WTC11 (cell line): ENCODE measurements around the gene UPF1. TPM values are rescaled to one million over a fixed set of nuclear protein-coding genes. Genes with fewer than 3 reads are reported as not detected.

Source experiments
- ATAC-seq: fragments of 200-7000 bp; cut with Tn5 transposase; 2 replicates; pipeline ENCODE4 v1.10.0; 2021; ENCODE audit warnings: mild to moderate bottlenecking, moderate library complexity
- CTCF ChIA-PET: fragments of 300-600 bp; sonication (Branson Sonifier 250); formaldehyde crosslinking; loops from one replicate; lab custom pipeline; 2021; ENCODE audit warnings: antibody characterized with exemption; lab: Charles Lee
- POLR2A ChIA-PET: fragments of 350-600 bp; sonication (Branson Sonifier 250); formaldehyde crosslinking; loops from one replicate; lab custom pipeline; 2021; ENCODE audit warnings: antibody characterized with exemption; lab: Charles Lee
- DNase-seq: peaks from one replicate; pipeline ENCODE4 v3.0.0; 2021; ENCODE audit warnings: low spot score
- H3K27ac Mint-ChIP-seq: 2 replicates; pipeline ENCODE4 v1.8.0; 2021; ENCODE audit warnings: mixed read lengths
- H3K27me3 Mint-ChIP-seq: 2 replicates; pipeline ENCODE4 v1.8.0; 2021; ENCODE audit warnings: low read depth, mild to moderate bottlenecking, moderate library complexity, mixed read lengths
- H3K36me3 Mint-ChIP-seq: 2 replicates; pipeline ENCODE4 v1.8.0; 2021; ENCODE audit warnings: mixed read lengths
- H3K4me1 Mint-ChIP-seq: 2 replicates; pipeline ENCODE4 v1.8.0; 2022; ENCODE audit warnings: mixed read lengths
- H3K4me3 Mint-ChIP-seq: 2 replicates; pipeline ENCODE4 v1.8.0; 2021; ENCODE audit warnings: mild to moderate bottlenecking, moderate library complexity, mixed read lengths
- H3K9me3 Mint-ChIP-seq: 2 replicates; pipeline ENCODE4 v1.8.0; 2021; ENCODE audit warnings: mixed read lengths
- ATF3 ChIP-seq: sonication (generic); formaldehyde crosslinking; conservative IDR thresholded peaks from 2 replicates; pipeline ENCODE4 v1.8.1; 2022; ENCODE audit warnings: mild to moderate bottlenecking, missing genetic modification reagents
- CREB1 ChIP-seq: sonication (generic); formaldehyde crosslinking; IDR thresholded peaks from 2 replicates; pipeline ENCODE4 v1.8.0; 2023; ENCODE audit warnings: mild to moderate bottlenecking, missing genetic modification reagents
- ETV6 ChIP-seq: sonication (generic); formaldehyde crosslinking; IDR thresholded peaks from 2 replicates; pipeline ENCODE4 v1.8.1; 2022; ENCODE audit warnings: mild to moderate bottlenecking, missing genetic modification reagents
- FOXP1 ChIP-seq: sonication (generic); formaldehyde crosslinking; IDR thresholded peaks from 2 replicates; pipeline ENCODE4 v1.8.0; 2022; ENCODE audit warnings: missing genetic modification reagents, mild to moderate bottlenecking, moderate library complexity, borderline replicate concordance
- NFATC4 ChIP-seq: fragments of 250-450 bp; sonication (Bioruptor Pico); IDR thresholded peaks from 2 replicates; pipeline ENCODE4 v1.9.0; 2021; ENCODE audit warnings: mild to moderate bottlenecking
- NR1H2 ChIP-seq: sonication (generic); formaldehyde crosslinking; IDR thresholded peaks from 2 replicates; pipeline ENCODE4 v1.9.0; 2021; ENCODE audit warnings: mild to moderate bottlenecking, moderate library complexity, missing genetic modification reagents
- NR2C2 ChIP-seq: sonication (generic); formaldehyde crosslinking; IDR thresholded peaks from 2 replicates; pipeline ENCODE4 v1.8.0; 2022; ENCODE audit warnings: mild to moderate bottlenecking, missing genetic modification reagents
- OVOL2 ChIP-seq: fragments of 250-450 bp; sonication (Bioruptor Pico); IDR thresholded peaks from 2 replicates; pipeline ENCODE4 v1.9.0; 2021; ENCODE audit warnings: mild to moderate bottlenecking, borderline replicate concordance
- SMAD3 ChIP-seq: sonication (generic); formaldehyde crosslinking; IDR thresholded peaks from 2 replicates; pipeline ENCODE4 v1.8.0; 2022; ENCODE audit warnings: missing genetic modification reagents, mild to moderate bottlenecking, borderline replicate concordance
- SP1 ChIP-seq: sonication (generic); formaldehyde crosslinking; conservative IDR thresholded peaks from 2 replicates; pipeline ENCODE4 v1.8.1; 2022; ENCODE audit warnings: missing genetic modification reagents
- ZBTB21 ChIP-seq: sonication (generic); formaldehyde crosslinking; IDR thresholded peaks from 2 replicates; pipeline ENCODE4 v1.8.1; 2023; ENCODE audit warnings: mild to moderate bottlenecking, missing genetic modification reagents, borderline replicate concordance
- ZNF138 ChIP-seq: sonication (generic); formaldehyde crosslinking; conservative IDR thresholded peaks from 2 replicates; pipeline ENCODE4 v1.8.1; 2022; ENCODE audit warnings: mild to moderate bottlenecking, moderate library complexity, missing genetic modification reagents
- ZNF317 ChIP-seq: sonication (generic); formaldehyde crosslinking; IDR thresholded peaks from 2 replicates; pipeline ENCODE4 v1.8.1; 2023; ENCODE audit warnings: low read depth, mild to moderate bottlenecking, moderate library complexity, missing genetic modification reagents, borderline replicate concordance
- total RNA-seq: library from RNA; stranded (reverse); gene quantifications from 3 replicates; pipeline ENCODE4 v1.2.3, GENCODE V29; 2021
- TF ChIP-seq, protein P1 (sequence below): sonication (generic); formaldehyde crosslinking; IDR thresholded peaks from 2 replicates; pipeline ENCODE4 v1.8.0; 2022; ENCODE audit warnings: missing genetic modification reagents
- TF ChIP-seq, protein P2 (sequence below): sonication (generic); formaldehyde crosslinking; IDR thresholded peaks from 2 replicates; pipeline ENCODE4 v1.8.1; 2023; ENCODE audit warnings: mild to moderate bottlenecking, missing genetic modification reagents

The UPF1 gene
- total RNA-seq, 1 experiment from 2014 or later, result 82.5 TPM

GRCh38 chr19:18782559-18783225 lies 49.1 kb upstream of the UPF1 start (continued):
- no peak for TF ChIP-seq ATF3 (CRISPR knock-in tag)

GRCh38 chr19:18783958-18784785 lies 47.6 kb upstream of the UPF1 start:
- ChIA-PET CTCF (interaction anchor here (0.7 to 3.0 kb wide), 3 partner anchors 10 to 82 kb away, joined by 3 to 13 read pairs (median 4); no protein-coding TSS in a partner anchor), POLR2A (no interaction called here)
- Mint-ChIP-seq H3K27ac (no peak overlapping the region), H3K36me3 (0 out of 2 replicates have a peak, but pooled peaks cover 2% of the 10 kb centered on the region), H3K9me3 (no peaks in the 10 kb centered on the region), H3K4me1 (peaks cover 12% of the 10 kb centered on the region), H3K27me3 (peaks cover 100% of the 10 kb centered on the region), H3K4me3 (no peak overlapping the region)
- TF ChIP-seq ETV6, result no peak
- no peak for TF ChIP-seq ZNF138 (CRISPR knock-in tag)
- TF ChIP-seq NR1H2, result no peak
- TF ChIP-seq NR2C2 (CRISPR knock-in tag), result no peak
- DNase-seq, result no peak
- ATAC-seq, result no peak

DNA sequence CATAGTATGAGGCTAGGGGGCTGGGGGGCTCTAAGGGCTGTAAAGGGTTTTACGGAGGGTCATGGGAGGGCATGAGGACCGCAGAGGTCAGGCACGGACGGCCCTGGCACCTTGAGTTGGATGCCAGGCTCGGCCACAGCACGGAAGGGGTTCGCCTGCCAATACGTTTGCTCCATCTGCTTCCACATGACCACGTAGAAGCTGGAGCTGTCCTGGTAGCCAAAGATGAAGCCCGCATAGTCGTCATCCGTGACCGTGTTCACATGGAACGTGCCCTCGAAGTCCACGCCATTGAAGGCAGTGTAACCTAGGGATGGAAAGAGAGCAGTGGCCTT lies 47.0 kb upstream of the UPF1 start:
- CTCF ChIA-PET, result interaction anchor here (3.0 kb wide), 1 partner anchor 62 kb away, joined by 13 read pairs; no protein-coding TSS in a partner anchor
- H3K36me3 Mint-ChIP-seq, result 0 out of 2 replicates have a peak, but pooled peaks cover 2% of the 10 kb centered on the region
- no peak overlapping the region for H3K4me3 Mint-ChIP-seq
- H3K27me3 Mint-ChIP-seq, result peaks cover 100% of the 10 kb centered on the region
- DNase-seq, result no peak
- no peak for ATAC-seq
- no peak overlapping the region for H3K27ac Mint-ChIP-seq
- TF ChIP-seq OVOL2 (no peak), ZBTB21 (CRISPR knock-in tag) (no peak), CREB1 (CRISPR knock-in tag) (no peak)
- H3K4me1 Mint-ChIP-seq, result peaks cover 14% of the 10 kb centered on the region
- H3K9me3 Mint-ChIP-seq, result no peaks in the 10 kb centered on the region
- POLR2A ChIA-PET, result no interaction called here

DNA sequence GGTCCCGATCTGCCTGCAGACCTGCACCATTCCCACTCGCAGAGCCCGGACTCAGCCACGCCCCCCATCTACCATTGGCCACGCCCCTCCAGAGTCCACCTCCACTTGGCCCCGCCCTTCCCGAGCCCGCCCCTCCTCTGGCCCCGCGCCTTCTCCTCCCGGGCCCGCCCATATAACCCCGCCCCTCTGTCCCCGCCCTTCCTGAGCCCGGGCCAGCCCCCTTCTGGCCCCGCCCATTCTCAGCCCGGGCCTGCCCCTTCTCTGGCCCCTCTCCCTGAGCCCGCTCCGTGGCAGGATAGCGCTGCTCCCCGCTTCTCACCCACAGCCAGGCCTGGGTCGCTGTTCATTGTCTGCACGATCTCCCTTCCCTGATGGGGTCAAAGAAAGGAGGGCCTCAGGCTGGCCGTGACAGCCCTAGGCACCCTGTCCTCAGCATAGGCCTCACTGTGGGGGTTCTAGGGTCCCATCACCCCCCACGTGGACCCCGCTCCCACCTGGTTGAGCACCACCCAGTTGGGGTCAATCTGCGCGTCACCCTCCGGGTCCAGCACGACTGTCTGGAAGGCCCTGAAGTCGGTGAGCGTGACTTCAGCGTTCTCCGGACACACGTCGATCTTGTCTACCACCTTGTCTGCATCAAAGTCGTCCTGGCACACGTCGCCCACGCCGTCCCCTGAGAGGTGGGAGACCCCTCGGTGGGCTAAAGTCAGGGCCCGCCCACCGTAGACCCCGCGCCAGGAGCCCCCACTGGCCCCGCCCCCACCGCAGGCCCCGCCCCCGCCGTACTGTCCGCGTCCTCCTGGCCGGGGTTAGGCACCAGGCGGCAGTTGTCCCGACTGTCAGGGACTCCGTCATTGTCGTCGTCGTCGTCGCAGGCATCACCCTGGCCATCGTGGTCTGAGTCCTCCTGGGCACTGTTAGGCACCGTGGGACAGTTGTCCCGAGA lies 46.3 kb upstream of the UPF1 start:
- peaks cover 19% of the 10 kb centered on the region for H3K4me1 Mint-ChIP-seq
- H3K9me3 Mint-ChIP-seq, result no peaks in the 10 kb centered on the region
- CTCF ChIA-PET, result interaction anchor here (0.7 to 5.1 kb wide), 6 partner anchors 14 to 111 kb away, joined by 3 to 33 read pairs (median 8); partner anchors contain the start of genes CERS1 and UPF1
- peak; percentile 98 for DNase-seq
- peak overlapping the region; percentile 56 for H3K4me3 Mint-ChIP-seq
- peak; percentile 78 for ATAC-seq
- 0 out of 2 replicates have a peak, but pooled peaks cover 2% of the 10 kb centered on the region for H3K36me3 Mint-ChIP-seq
- peaks cover 100% of the 10 kb centered on the region for H3K27me3 Mint-ChIP-seq
- POLR2A ChIA-PET, result no interaction called here
- H3K27ac Mint-ChIP-seq, result no peak overlapping the region
- TF ChIP-seq SP1 (CRISPR knock-in tag) (peak; percentile 58), NFATC4 (CRISPR knock-in tag) (no peak), ATF3 (CRISPR knock-in tag) (no peak)
- TF ChIP-seq, all 79 proteins: peak for 1

- Mint-ChIP-seq H3K36me3 (0 out of 2 replicates have a peak, but pooled peaks cover 2% of the 10 kb centered on the region), H3K27me3 (peaks cover 100% of the 10 kb centered on the region), H3K4me3 (peak overlapping the region; percentile 79), H3K9me3 (no peaks in the 10 kb centered on the region), H3K27ac (no peak overlapping the region), H3K4me1 (peaks cover 22% of the 10 kb centered on the region)
- ChIA-PET POLR2A (no interaction called here), CTCF (interaction anchor here (0.8 to 5.1 kb wide), 5 partner anchors 8 to 127 kb away, joined by 3 to 33 read pairs (median 6); no protein-coding TSS in a partner anchor)
- DNase-seq (peak; percentile 40), ATAC-seq (no peak)
- TF ChIP-seq SMAD3 (no peak), ZNF317 (CRISPR knock-in tag) (no peak), ZNF138 (CRISPR knock-in tag) (no peak), FOXP1 (CRISPR knock-in tag) (peak; percentile 40; the same call in 1 of the 2 replicates)
- TF ChIP-seq, protein P1, sequence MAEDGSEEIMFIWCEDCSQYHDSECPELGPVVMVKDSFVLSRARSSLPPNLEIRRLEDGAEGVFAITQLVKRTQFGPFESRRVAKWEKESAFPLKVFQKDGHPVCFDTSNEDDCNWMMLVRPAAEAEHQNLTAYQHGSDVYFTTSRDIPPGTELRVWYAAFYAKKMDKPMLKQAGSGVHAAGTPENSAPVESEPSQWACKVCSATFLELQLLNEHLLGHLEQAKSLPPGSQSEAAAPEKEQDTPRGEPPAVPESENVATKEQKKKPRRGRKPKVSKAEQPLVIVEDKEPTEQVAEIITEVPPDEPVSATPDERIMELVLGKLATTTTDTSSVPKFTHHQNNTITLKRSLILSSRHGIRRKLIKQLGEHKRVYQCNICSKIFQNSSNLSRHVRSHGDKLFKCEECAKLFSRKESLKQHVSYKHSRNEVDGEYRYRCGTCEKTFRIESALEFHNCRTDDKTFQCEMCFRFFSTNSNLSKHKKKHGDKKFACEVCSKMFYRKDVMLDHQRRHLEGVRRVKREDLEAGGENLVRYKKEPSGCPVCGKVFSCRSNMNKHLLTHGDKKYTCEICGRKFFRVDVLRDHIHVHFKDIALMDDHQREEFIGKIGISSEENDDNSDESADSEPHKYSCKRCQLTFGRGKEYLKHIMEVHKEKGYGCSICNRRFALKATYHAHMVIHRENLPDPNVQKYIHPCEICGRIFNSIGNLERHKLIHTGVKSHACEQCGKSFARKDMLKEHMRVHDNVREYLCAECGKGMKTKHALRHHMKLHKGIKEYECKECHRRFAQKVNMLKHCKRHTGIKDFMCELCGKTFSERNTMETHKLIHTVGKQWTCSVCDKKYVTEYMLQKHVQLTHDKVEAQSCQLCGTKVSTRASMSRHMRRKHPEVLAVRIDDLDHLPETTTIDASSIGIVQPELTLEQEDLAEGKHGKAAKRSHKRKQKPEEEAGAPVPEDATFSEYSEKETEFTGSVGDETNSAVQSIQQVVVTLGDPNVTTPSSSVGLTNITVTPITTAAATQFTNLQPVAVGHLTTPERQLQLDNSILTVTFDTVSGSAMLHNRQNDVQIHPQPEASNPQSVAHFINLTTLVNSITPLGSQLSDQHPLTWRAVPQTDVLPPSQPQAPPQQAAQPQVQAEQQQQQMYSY (CRISPR knock-in tag), result no peak
- TF ChIP-seq, protein P2, sequence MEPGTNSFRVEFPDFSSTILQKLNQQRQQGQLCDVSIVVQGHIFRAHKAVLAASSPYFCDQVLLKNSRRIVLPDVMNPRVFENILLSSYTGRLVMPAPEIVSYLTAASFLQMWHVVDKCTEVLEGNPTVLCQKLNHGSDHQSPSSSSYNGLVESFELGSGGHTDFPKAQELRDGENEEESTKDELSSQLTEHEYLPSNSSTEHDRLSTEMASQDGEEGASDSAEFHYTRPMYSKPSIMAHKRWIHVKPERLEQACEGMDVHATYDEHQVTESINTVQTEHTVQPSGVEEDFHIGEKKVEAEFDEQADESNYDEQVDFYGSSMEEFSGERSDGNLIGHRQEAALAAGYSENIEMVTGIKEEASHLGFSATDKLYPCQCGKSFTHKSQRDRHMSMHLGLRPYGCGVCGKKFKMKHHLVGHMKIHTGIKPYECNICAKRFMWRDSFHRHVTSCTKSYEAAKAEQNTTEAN (CRISPR knock-in tag), result 0 out of 2 replicates have a peak, but pooled peaks have one; percentile 14
These were observed 43.0 kb upstream of the UPF1 start for GRCh38 chr19:18788529-18789421.
